Skin of body (tissue), 2 donors: ENCODE measurements around the gene MEA1. TPM values are rescaled to one million over a fixed set of nuclear protein-coding genes. Genes with fewer than 3 reads are reported as not detected.

Experiments
- DNase-seq: peaks from one replicate; lab custom pipeline; 2025; lab: John Stamatoyannopoulos, UW
- total RNA-seq: library from RNA; depleted of rRNA; stranded (reverse); fragments of >200 nt; gene quantifications from one replicate; pipeline ENCODE4 v1.2.3, GENCODE V29; 2014

Gene MEA1
- total RNA-seq, 1 donor from 2014 or later, result 28.9 TPM

DNA sequence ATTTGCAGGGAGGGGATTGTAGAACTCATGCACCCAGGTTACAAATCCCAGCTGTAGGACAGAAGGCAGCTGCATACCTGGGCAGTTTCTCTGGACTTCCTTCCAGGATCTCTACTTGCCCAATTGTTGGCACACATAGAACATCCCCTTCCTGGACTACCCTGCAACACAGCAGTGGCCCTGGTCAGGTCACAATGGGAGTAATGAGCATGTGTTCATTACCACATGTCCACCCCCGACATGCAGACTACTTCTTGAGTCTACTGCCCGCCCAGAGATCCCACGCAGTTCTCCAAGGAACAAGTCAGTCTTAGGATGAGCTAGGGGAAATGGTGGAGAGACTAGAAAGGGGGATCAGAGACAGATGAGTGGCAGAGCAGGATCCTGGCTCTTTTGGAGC, 39.8 kb downstream of the MEA1 start:
- no peak for DNase-seq

DNA sequence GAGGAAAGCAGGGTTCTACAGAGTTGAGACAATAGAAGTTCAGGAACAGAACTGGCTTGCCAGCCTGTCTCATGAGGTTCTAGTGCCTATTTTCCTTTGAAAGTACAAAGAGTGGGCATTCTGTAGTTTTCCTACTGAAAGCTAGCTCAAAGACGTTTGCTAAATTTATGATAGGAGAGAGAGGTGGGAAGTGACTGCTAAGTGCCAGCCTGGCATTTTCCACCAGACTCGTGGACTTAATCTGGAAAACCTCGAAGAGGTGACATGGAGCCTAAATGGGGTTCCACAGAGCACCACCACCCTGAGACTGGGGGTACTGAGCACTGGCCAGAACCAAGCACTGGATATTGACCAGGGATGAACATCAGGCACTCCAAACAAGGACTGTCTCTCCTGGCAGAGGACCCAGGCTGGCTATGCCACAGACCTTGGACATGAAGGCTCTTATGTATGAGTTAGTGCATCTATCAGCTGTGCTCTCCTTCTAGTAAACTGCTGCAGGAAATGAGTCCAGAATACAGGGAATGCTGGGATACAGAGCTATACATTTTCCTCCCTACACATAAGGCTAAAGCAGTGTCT, 41.9 kb downstream of the MEA1 start:
- DNase-seq, result no peak

DNA sequence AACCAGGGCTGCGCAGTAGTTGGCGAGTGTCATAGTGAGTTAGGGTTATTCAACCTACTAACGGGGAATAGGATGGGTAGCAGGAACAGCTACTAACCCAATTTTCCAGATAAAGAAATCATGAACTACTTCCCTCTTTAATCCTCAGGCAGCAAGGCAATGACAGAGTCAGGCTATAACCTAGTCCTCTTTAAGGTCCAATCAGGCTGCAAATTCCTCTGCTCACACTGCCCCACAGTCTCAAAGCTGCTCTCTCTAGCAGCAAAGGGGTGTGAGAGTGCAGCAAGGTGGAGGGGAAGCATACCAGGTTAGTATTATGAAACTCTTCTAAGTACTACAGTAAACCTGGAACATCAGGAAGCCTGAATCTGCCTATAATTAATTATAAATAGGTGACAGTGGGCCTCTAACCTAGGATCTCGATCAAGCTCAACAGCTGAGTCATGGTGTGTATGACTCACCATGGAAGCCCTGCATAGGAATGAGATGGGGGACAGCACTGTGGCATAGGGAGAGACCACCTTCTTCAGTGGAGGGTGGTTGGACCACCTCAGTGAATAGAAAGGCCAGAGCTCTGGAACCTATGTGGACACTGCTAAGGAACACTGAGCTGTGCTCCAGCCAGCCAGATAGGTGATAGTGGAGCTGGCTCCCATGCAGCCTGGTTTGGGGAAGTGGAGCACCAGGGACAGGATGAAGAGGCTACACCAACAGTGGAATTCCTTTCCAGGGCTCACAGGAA, 42.7 kb downstream of the MEA1 start:
- no peak for DNase-seq

DNA sequence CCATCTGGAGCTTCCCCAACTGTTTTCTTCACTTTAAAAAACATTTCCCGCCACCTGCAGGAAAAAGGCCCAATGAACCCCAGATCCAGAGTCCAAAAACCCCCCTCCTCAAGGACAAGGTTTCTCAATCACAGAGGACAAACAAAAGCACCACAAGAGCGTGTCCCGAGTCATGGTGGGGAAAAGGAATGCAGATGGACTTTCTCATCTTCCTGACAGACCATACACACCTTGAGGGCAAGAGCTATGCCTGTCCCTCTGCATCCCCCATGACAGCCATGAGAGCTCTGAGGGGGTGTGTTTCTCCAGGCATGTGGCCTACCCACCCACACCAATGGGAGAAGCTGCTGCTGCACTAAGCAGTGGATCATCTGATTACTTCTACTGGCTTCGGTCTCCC, 43.8 kb downstream of the MEA1 start:
- DNase-seq, result no peak

DNA sequence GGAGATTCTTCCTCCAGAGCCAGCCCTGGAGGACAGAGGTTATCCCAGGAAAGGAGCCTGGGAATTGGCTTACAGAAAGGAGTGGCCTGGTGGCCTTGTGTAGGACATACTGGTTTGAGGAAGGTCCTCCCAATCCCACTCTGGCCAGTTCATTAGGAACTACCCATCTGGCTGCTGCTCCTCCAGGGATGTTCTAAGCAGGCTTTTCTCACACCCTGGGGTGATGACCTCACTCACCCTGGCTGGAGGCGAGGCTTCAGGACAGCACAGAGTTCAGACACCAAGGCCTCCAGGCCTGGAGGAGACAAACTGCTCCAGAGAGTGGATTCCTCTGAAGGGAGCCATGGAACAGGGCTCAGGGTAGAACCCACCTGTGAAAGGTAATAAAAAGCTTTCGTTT, 44.3 kb downstream of the MEA1 start:
- no peak for DNase-seq

DNA sequence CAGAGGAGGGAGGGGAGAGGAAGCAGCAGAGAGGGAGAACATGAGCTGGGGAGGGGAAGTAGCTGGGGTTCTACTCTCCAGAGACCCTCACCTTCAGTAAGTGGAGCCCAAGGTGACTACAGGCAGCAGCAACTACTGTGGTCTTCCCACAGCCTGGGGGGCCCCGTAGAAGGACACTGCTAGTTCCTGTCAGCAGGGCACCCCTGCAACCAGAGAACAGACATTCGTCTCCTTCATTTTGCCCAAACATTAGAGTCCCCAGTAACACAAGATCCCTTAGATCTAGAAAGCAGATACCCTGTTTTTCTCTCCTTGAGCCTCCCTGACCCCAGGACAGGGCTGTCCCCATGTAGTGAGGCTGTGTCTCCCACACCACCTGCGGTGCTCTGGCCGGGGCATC, 45.0 kb downstream of the MEA1 start:
- no peak for DNase-seq

DNA sequence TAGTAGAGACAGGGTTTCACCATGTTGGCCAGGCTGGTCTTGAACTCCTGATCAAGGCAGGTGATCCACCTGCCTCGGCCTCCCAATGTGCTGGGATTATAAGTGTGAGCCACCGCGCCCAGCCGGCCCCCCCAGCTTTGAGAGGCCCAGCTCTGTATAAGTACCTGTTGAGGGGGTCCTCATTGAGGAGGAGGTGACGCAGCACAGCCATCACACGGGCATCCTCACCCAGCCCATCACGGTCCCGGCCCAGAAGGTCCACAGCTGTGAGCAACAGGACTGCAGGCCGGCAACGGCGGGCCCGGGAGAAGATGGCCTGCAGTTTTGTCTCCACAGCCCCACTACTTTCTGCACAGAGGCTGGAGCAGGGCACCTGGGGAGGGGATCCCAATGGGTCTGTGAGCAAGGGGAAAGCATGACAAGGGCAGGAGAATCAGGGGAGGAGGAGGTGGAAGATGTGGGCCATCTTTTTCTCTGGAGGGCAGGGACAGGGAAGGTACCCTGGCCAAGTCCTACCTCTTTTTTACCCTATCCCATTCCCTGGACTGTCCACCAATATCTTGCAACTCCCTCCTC, 45.5 kb downstream of the MEA1 start:
- no peak for DNase-seq

DNA sequence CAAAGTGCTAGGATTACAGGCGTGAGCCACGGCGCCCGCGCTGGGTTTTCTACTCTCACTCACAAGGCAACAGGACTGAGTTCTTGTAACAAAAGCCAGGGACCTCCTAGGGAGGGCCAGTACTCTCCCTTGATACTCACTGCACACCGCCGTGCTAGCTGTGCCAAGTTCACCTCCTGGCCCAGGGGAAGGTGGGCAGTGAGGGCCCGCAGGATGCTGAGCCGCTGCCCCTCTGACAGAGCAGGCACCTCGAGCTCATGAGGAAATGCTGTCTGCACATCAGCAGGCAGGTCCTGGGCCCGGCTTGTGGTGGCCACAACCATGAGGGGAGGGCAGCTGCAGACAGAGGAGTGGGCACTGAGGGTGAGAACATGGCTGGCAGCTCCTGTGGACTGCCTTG, 46.5 kb downstream of the MEA1 start:
- no peak for DNase-seq

DNA sequence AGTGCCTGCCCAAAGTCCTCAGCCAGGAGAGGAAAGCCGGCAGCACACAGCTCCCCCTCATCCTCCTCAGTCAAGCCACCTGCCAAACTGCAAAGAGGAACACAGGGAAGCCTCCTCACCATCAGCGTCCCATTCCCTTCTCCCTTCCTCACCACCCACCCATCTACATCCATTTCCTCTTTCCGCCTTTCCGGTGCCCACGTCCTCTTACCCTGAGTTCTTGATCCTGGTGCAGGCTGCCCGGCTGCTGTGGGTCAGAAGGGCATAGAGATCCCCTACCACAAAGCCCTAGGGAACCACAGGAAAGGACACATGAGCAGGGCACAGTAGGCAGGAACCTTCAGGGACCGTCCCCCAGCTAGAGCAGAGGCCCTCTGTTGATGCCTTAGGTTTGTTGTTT, 47.2 kb downstream of the MEA1 start:
- no peak for DNase-seq

DNA sequence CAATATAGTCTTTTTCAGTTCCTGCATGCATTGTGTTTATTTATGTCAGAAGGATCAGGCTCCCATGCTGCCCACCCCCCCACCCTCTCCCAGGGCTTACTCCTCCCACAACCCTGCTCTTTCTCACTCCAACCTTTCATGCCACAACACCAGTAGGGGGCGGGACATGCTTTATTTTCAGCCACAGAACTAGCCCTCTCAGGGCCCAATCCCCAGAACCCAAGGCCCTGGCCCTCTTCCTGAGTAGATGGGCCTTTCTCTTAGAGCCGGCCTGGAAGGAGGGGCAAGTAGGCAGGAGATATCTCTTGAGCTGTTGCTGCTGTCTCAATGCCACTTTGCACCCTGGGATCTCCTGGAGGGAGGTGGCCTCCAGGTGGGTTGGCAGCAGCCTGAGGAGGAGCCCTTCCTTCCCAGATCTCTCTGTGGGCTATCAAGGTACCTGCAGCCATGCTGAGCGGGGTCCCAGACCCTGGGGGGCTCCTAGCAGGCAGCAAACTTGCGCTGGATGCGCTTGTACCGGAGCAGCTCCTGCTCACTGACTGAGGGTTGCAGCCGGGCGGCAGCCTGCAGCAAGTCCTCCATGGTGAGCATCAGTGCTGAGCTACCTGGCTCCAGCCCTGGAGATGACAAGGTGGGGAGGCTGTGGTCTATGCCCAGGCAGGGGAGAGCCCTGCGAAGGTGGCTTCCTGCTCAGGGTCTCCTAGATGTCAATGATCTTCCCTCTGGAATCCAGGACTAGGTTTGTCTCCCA, 49.7 kb downstream of the MEA1 start:
- DNase-seq, result no peak

DNA sequence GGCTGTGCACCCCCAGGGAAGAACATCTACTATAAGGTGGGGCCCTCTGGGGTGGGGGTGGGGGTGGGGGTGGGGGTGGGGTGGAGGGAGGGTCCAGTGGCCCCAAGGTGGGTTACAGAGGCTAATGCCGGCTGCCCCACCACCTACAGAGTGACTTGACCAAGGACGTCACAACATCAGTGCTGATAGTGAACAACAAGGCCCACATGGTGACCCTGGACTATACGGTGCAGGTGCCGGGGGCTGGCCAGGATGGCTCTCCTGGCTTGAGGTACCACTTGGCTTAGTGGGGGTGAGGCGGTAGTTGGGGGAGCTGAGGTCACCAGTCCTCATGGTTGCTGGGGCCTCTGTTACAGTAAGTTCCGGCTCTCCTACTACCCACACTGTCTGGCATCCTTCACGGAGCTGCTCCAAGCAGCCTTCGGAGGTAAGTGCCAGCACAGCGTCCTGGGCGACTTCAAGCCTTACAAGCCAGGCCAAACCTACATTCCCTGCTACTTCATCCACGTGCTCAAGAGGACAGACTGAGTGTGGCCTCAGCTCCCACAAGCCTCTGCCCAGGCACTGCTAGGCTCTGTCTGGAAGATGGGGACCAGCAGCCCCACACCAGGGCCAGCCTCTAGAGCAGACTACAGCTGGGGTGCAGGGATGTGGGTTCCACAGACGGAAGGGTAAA, 50.4 kb downstream of the MEA1 start:
- DNase-seq, result no peak

DNA sequence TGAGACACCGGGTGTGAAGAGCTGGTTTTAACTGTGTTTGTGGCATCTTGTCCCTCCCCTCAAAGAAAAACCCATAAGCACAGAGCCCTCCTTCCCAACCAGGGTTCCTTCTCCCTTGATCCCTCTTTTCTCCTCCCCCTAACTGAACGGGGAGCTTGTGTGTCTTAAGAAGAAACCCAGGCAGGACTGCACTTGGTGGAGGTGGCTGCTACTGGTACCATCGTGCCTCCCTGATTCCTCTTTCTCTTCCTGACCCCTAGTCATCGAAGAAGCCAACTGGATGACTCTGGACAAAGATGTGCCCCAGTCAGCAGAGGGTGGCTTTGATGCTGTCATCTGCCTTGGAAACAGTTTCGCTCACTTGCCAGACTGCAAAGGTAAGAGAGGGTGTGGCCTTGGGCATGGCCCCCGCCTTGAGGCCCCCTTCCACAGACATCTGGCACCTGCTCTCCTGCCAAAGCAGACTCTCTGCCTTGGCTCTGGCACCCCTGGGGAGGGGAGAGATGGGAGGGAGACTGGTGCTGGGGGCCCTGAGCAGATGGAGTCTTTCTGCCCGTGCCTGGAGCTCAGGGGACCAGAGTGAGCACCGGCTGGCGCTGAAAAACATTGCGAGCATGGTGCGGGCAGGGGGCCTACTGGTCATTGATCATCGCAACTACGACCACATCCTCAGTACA, 51.1 kb downstream of the MEA1 start:
- no peak for DNase-seq

DNA sequence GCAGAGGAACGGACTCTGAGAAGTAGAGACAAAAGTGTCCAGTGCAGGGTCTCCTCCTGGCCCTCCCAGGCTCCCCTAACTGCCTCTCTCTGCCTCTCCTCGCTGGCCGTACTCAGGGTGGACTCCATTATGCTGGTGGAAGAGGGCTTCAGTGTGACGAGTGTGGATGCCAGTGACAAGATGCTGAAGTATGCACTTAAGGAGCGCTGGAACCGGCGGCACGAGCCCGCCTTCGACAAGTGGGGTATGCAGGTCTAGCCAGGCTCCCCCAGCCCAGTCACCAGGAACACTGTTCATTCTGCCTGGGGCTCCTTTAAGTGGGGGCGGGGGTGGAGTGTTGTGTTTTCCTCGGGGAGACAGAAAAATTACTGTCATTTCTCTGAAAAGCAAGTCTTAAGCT, 51.6 kb downstream of the MEA1 start:
- no peak for DNase-seq

Other genes with a start within 250 kb of the MEA1 start
- 10.6 TPM for gene BICRAL, start 231.9 kb downstream of the MEA1 start, total RNA-seq
- gene RPL7L1, start 134.3 kb downstream of the MEA1 start, total RNA-seq, result 88.3 TPM
- not detected for gene PTCRA, start 97.9 kb downstream of the MEA1 start, total RNA-seq
- gene CNPY3, start 84.5 kb downstream of the MEA1 start, total RNA-seq, result 18.1 TPM
- gene GNMT, start 53.2 kb downstream of the MEA1 start, total RNA-seq, result 0.20 TPM
- 13.1 TPM for gene PEX6, start 34.8 kb downstream of the MEA1 start, total RNA-seq
- 23.8 TPM for gene PPP2R5D, start 29.4 kb downstream of the MEA1 start, total RNA-seq
- 82.3 TPM for gene KLHDC3, start 303 bp upstream of the MEA1 start, total RNA-seq
- 36.2 TPM for gene RRP36, start 7.7 kb upstream of the MEA1 start, total RNA-seq
- 20.3 TPM for gene CUL7, start 39.9 kb upstream of the MEA1 start, total RNA-seq
- 17.3 TPM for gene MRPL2, start 45.5 kb upstream of the MEA1 start, total RNA-seq
- gene KLC4, start 45.7 kb upstream of the MEA1 start, total RNA-seq, result 15.6 TPM
- gene PTK7, start 62.4 kb upstream of the MEA1 start, total RNA-seq, result 121 TPM
- gene SRF, start 157.3 kb upstream of the MEA1 start, total RNA-seq, result 12.5 TPM
- gene CUL9, start 168.2 kb upstream of the MEA1 start, total RNA-seq, result 18.8 TPM
- 26.3 TPM for gene DNPH1, start 215.5 kb upstream of the MEA1 start, total RNA-seq
- gene TTBK1, start 229.5 kb upstream of the MEA1 start, total RNA-seq, result 0.10 TPM